GM23248 (cell line): ENCODE results near the gene CAMSAP2. TPM values are rescaled to one million over a fixed set of nuclear protein-coding genes. Genes with fewer than 3 reads are reported as not detected.

ENCODE experiments used
- DNase-seq: peaks from one replicate; pipeline ENCODE4 v3.0.0-alpha.2; 2015
- H2AFZ ChIP-seq: fragments of 200-600 bp; sonication (generic); 2 replicates; pipeline ENCODE4 v1.6.1; 2016; ENCODE audit warnings: antibody characterized with exemption
- H3F3A ChIP-seq: fragments of 200-600 bp; sonication (generic); 2 replicates; pipeline ENCODE4 v1.6.1; 2016; ENCODE audit warnings: mild to moderate bottlenecking, antibody characterized with exemption, mixed run types; ENCODE audit not compliant: insufficient read depth
- H3K27ac ChIP-seq: fragments of 200-600 bp; sonication (generic); 2 replicates; pipeline ENCODE4 v1.5.1; 2016; ENCODE audit warnings: mild to moderate bottlenecking
- H3K27me3 ChIP-seq: fragments of 200-600 bp; sonication (generic); replicated peaks from 2 replicates; pipeline ENCODE4 v1.6.1; 2016; ENCODE audit warnings: mild to moderate bottlenecking; ENCODE audit not compliant: insufficient read depth
- H3K36me3 ChIP-seq: fragments of 200-600 bp; sonication (generic); 2 replicates; pipeline ENCODE4 v1.6.1; 2016; ENCODE audit warnings: low read depth, mild to moderate bottlenecking
- H3K4me1 ChIP-seq: fragments of 200-600 bp; sonication (generic); 2 replicates; pipeline ENCODE4 v1.6.1; 2016; ENCODE audit warnings: mild to moderate bottlenecking; ENCODE audit not compliant: insufficient read depth
- H3K4me2 ChIP-seq: fragments of 200-600 bp; sonication (generic); one replicate; pipeline ENCODE4 v1.6.1; 2016; ENCODE audit warnings: mild to moderate bottlenecking; ENCODE audit not compliant: unreplicated experiment
- H3K4me3 ChIP-seq: fragments of 200-600 bp; sonication (generic); 2 replicates; pipeline ENCODE4 v1.5.1; 2016; ENCODE audit warnings: mild to moderate bottlenecking
- H3K79me2 ChIP-seq: fragments of 200-600 bp; sonication (generic); 2 replicates; pipeline ENCODE4 v1.6.1; 2016; ENCODE audit warnings: mild to moderate bottlenecking; ENCODE audit not compliant: insufficient read depth
- H3K9ac ChIP-seq: fragments of 200-600 bp; sonication (generic); 2 replicates; pipeline ENCODE4 v1.6.1; 2016; ENCODE audit warnings: mild to moderate bottlenecking
- H3K9me2 ChIP-seq: fragments of 200-600 bp; sonication (generic); 2 replicates; pipeline ENCODE4 v1.6.1; 2016; ENCODE audit warnings: mixed run types, mild to moderate bottlenecking, moderate library complexity; ENCODE audit not compliant: insufficient read depth
- H3K9me3 ChIP-seq: fragments of 200-600 bp; sonication (generic); one replicate; pipeline ENCODE4 v1.6.1; 2017; ENCODE audit warnings: low read depth
- H4K20me1 ChIP-seq: fragments of 200-600 bp; sonication (generic); 2 replicates; pipeline ENCODE4 v1.6.0; 2016; ENCODE audit not compliant: insufficient read depth
- EZH2 ChIP-seq: fragments of 200-600 bp; sonication (generic); IDR thresholded peaks from 2 replicates; pipeline ENCODE4 v1.6.1; 2018; ENCODE audit warnings: antibody characterized with exemption, mild to moderate bottlenecking; ENCODE audit not compliant: insufficient read depth, poor library complexity, severe bottlenecking
- EZH2phosphoT487 ChIP-seq: fragments of 200-600 bp; sonication (generic); IDR thresholded peaks from 2 replicates; pipeline ENCODE4 v1.6.1; 2018; ENCODE audit warnings: antibody characterized with exemption, moderate library complexity, mild to moderate bottlenecking, low read depth; ENCODE audit not compliant: insufficient read depth
- WGBS, 2 experiments: methylation state at CpG; one replicate each; pipeline ENCODE4 v1.1.6; 2015 to 2017; ENCODE audit warnings: low lambda C conversion rate in 2 of 2, low coverage in 1 of 2; ENCODE audit errors: missing lambda C conversion rate in 2 of 2; 5-methylcytosine and 5-hydroxymethylcytosine counted together
- in situ Hi-C: fragments of 300-500 bp; cut with MboI; formaldehyde crosslinking; loops from 2 replicates; pipeline ENCODE4 v1.15.0; 2020
- polyA plus RNA-seq: library from polyadenylated mRNA; unstranded; fragments of >200 nt; fragmentation: Nextera tagmentation; extraction: Ambion mirVana; gene quantifications from 2 replicates; pipeline ENCODE4 v1.2.1, GENCODE V29; 2016
- total RNA-seq: library from RNA; depleted of rRNA; stranded (reverse); fragments of >200 nt; shearing (Covaris generic); gene quantifications from 2 replicates; pipeline ENCODE4 v1.2.3, GENCODE V29; 2014

The CAMSAP2 gene
- total and polyA plus RNA-seq, 2 experiments from 2014 or later: 10.9 to 28.7 TPM

- no peak overlapping the region for H2AFZ ChIP-seq
- no peak overlapping the region for H3K4me3 ChIP-seq
- H3K36me3 ChIP-seq: no peaks in the 10 kb centered on the region
- no peaks in the 10 kb centered on the region for H3K9me3 ChIP-seq
- no peaks in the 10 kb centered on the region for H3F3A ChIP-seq
- H3K4me1 ChIP-seq: no peaks in the 10 kb centered on the region
- TF ChIP-seq EZH2 (no peak), EZH2phosphoT487 (no peak)
- H3K9me2 ChIP-seq: no peaks in the 10 kb centered on the region
- no peak overlapping the region for H3K27ac ChIP-seq
- peaks cover 31% of the 10 kb centered on the region for H3K27me3 ChIP-seq
- 81 to 85% methylated on average over 4 to 5 of the region's 5 CpGs for WGBS, 2 experiments
- DNase-seq: no peak
- no peak overlapping the region for H3K9ac ChIP-seq
- H3K4me2 ChIP-seq: no peak overlapping the region
- in situ Hi-C loops: no loop called here
- no peaks in the 10 kb centered on the region for H4K20me1 ChIP-seq
- no peaks in the 10 kb centered on the region for H3K79me2 ChIP-seq
Observed at GRCh38 chr1:200897259-200897658, 158.6 kb downstream of the CAMSAP2 start.

GRCh38 chr1:200899015-200899386 is 160.3 kb downstream of the CAMSAP2 start:
- TF ChIP-seq EZH2phosphoT487 (no peak), EZH2 (no peak)
- Histone ChIP-seq H3K79me2 (no peaks in the 10 kb centered on the region), H3F3A (no peaks in the 10 kb centered on the region), H3K36me3 (no peaks in the 10 kb centered on the region), H3K27me3 (peaks cover 17% of the 10 kb centered on the region), H4K20me1 (no peaks in the 10 kb centered on the region), H3K4me1 (no peaks in the 10 kb centered on the region), H3K9ac (no peak overlapping the region), H2AFZ (no peak overlapping the region), H3K4me2 (no peak overlapping the region), H3K9me3 (no peaks in the 10 kb centered on the region), H3K9me2 (no peaks in the 10 kb centered on the region), H3K27ac (no peak overlapping the region), H3K4me3 (no peak overlapping the region)
- DNase-seq: no peak
- in situ Hi-C loops: no loop called here
- 40 to 44% methylated on average over 3 of the region's 3 CpGs for WGBS, 2 experiments

DNA sequence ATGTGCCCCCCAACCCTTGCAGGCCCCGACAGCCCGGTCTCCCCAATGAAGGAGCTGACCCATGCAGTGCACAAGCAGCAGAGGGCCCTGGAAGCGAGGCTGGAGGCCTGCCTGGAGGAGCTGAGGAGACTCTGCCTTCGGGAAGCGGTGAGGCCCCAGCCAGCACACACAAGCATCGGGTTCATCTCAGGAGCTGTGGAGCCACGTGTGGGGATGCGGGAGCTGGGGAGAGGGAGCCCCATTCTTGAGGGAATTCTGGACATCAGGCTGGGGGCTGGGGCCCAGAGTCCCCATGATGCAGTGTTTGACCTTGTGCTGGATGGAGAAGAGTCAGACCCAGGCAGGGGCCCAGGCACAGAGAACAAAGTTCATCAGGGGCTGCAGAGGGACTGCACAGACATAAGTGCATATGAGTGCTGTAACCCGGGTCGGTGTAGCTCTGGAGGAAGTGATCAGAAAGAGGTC is 160.8 kb downstream of the CAMSAP2 start:
- Histone ChIP-seq H3K27me3 (peaks cover 19% of the 10 kb centered on the region), H3K4me2 (no peak overlapping the region), H3K9me2 (no peaks in the 10 kb centered on the region), H3K9ac (no peak overlapping the region), H3K27ac (no peak overlapping the region), H3K79me2 (no peaks in the 10 kb centered on the region), H4K20me1 (no peaks in the 10 kb centered on the region), H3K9me3 (no peaks in the 10 kb centered on the region), H3F3A (no peaks in the 10 kb centered on the region), H3K4me1 (no peaks in the 10 kb centered on the region), H3K36me3 (no peaks in the 10 kb centered on the region), H2AFZ (no peak overlapping the region), H3K4me3 (no peak overlapping the region)
- in situ Hi-C loops: no loop called here
- no peak for DNase-seq
- TF ChIP-seq EZH2phosphoT487 (no peak), EZH2 (no peak)
- WGBS, 2 experiments: 53 to 71% methylated on average over 8 to 10 of the region's 10 CpGs

- no peak for DNase-seq
- no peaks in the 10 kb centered on the region for H3K9me2 ChIP-seq
- H3K36me3 ChIP-seq: no peaks in the 10 kb centered on the region
- no peaks in the 10 kb centered on the region for H3K4me1 ChIP-seq
- in situ Hi-C loops: no loop called here
- H3K9me3 ChIP-seq: no peaks in the 10 kb centered on the region
- no peaks in the 10 kb centered on the region for H3K79me2 ChIP-seq
- H3F3A ChIP-seq: no peaks in the 10 kb centered on the region
- H3K9ac ChIP-seq: no peak overlapping the region
- WGBS, 2 experiments: 70 to 72% methylated on average over 15 to 16 of the region's 16 CpGs
- no peak for TF ChIP-seq EZH2phosphoT487
- no peak for TF ChIP-seq EZH2
- H3K27ac ChIP-seq: no peak overlapping the region
- H4K20me1 ChIP-seq: no peaks in the 10 kb centered on the region
- no peak overlapping the region for H3K4me2 ChIP-seq
- peaks cover 25% of the 10 kb centered on the region for H3K27me3 ChIP-seq
- no peak overlapping the region for H2AFZ ChIP-seq
- no peak overlapping the region for H3K4me3 ChIP-seq
Observed at GRCh38 chr1:200899954-200900867, 161.5 kb downstream of the CAMSAP2 start.

DNA sequence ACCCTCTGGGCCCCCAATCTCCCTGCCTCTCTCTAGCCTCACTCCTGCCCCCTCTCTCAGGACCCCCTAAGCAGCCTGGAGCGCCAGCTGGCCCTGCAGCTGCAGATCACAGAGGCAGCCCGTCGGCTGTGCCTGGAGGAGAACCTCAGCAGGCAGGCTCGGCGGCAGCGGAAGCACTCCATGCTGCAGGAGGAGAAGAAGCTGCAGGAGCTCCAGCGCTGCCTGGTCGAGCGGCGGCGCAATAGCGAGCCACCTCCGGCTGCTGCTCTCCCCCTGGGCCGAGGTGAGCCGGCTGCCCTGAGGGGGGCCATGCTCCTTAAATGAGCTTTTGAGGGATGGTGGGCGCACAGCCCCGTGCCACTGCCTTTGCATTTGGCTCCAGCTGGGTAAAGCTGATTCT is 162.2 kb downstream of the CAMSAP2 start:
- Histone ChIP-seq H3K27ac (no peak overlapping the region), H2AFZ (no peak overlapping the region), H3F3A (no peaks in the 10 kb centered on the region), H3K4me3 (no peak overlapping the region), H3K9ac (no peak overlapping the region), H3K79me2 (no peaks in the 10 kb centered on the region), H3K36me3 (no peaks in the 10 kb centered on the region), H3K9me2 (no peaks in the 10 kb centered on the region), H3K4me2 (no peak overlapping the region), H3K4me1 (no peaks in the 10 kb centered on the region), H3K27me3 (peaks cover 29% of the 10 kb centered on the region), H3K9me3 (no peaks in the 10 kb centered on the region), H4K20me1 (no peaks in the 10 kb centered on the region)
- 83 to 92% methylated on average over 17 of the region's 17 CpGs for WGBS, 2 experiments
- DNase-seq: no peak
- in situ Hi-C loops: no loop called here
- no peak for TF ChIP-seq EZH2phosphoT487
- TF ChIP-seq EZH2: no peak
